Astrocyte (in vitro differentiated cells and primary cell): Measurements from ENCODE around the gene EEF1AKMT1. TPM values are rescaled to one million over a fixed set of nuclear protein-coding genes. Genes with fewer than 3 reads are reported as not detected.
A peak's percentile ranks its signal among the peaks of the same experiment; 100 is the strongest.

Experiments
- DNase-seq: peaks from one replicate; pipeline ENCODE4 v3.0.0-alpha.2; 2010; ENCODE audit warnings: low read depth
- FAIRE-seq: peaks from 2 replicates; lab custom pipeline; 2011; peaks lifted over from hg19 to GRCh38; lab: Jason Lieb, UNC
- H2AFZ ChIP-seq: 2 replicates; pipeline ENCODE4 v1.6.0; 2012; ENCODE audit warnings: low read depth, low read length, inconsistent platforms
- H3K27ac ChIP-seq: 2 replicates; pipeline ENCODE4 v1.5.1; 2011; ENCODE audit warnings: low read depth, low read length, inconsistent platforms
- H3K27me3 ChIP-seq: 2 replicates; pipeline ENCODE4 v1.6.0; 2011; ENCODE audit warnings: low read length, inconsistent platforms; ENCODE audit not compliant: insufficient read depth
- H3K36me3 ChIP-seq: 2 replicates; pipeline ENCODE4 v1.5.1; 2011; ENCODE audit warnings: low read length, inconsistent platforms; ENCODE audit not compliant: insufficient read depth
- H3K4me1 ChIP-seq: 2 replicates; pipeline ENCODE4 v1.5.1; 2011; ENCODE audit warnings: low read length, inconsistent platforms; ENCODE audit not compliant: insufficient read depth
- H3K4me2 ChIP-seq: 2 replicates; pipeline ENCODE4 v1.6.0; 2012; ENCODE audit warnings: low read length, inconsistent platforms
- H3K4me3 ChIP-seq: 2 replicates; pipeline ENCODE4 v1.5.1; 2011; ENCODE audit warnings: low read depth, mild to moderate bottlenecking, low read length, inconsistent platforms; ENCODE audit not compliant: insufficient read depth
- H3K79me2 ChIP-seq: 2 replicates; pipeline ENCODE4 v1.6.0; 2012; ENCODE audit warnings: mild to moderate bottlenecking, low read length, inconsistent platforms; ENCODE audit not compliant: insufficient read depth
- H3K9ac ChIP-seq: 2 replicates; pipeline ENCODE4 v1.6.0; 2012; ENCODE audit warnings: mild to moderate bottlenecking, low read length, inconsistent platforms
- H3K9me3 ChIP-seq: 2 replicates; pipeline ENCODE4 v1.5.1; 2012; ENCODE audit warnings: low read depth, mild to moderate bottlenecking, low read length, inconsistent platforms; ENCODE audit not compliant: insufficient read depth
- H4K20me1 ChIP-seq: 2 replicates; pipeline ENCODE4 v1.6.0; 2012; ENCODE audit warnings: low read length, inconsistent platforms; ENCODE audit not compliant: insufficient read depth
- H3K27ac Mint-ChIP-seq: one replicate; pipeline ENCODE4 v1.8.0; 2021; ENCODE audit warnings: mild to moderate bottlenecking, mixed read lengths; ENCODE audit not compliant: unreplicated experiment
- H3K27me3 Mint-ChIP-seq: one replicate; pipeline ENCODE4 v1.8.0; 2021; ENCODE audit warnings: low read depth, mixed read lengths; ENCODE audit not compliant: unreplicated experiment
- H3K36me3 Mint-ChIP-seq: one replicate; pipeline ENCODE4 v1.8.0; 2021; ENCODE audit warnings: low read depth, mixed read lengths; ENCODE audit not compliant: unreplicated experiment
- H3K4me1 Mint-ChIP-seq: one replicate; pipeline ENCODE4 v1.8.0; 2021; ENCODE audit warnings: low read depth, mixed read lengths; ENCODE audit not compliant: unreplicated experiment
- H3K4me3 Mint-ChIP-seq: one replicate; pipeline ENCODE4 v1.8.0; 2021; ENCODE audit warnings: mild to moderate bottlenecking, moderate library complexity, mixed read lengths; ENCODE audit not compliant: unreplicated experiment
- H3K9me3 Mint-ChIP-seq: one replicate; pipeline ENCODE4 v1.8.0; 2021; ENCODE audit warnings: mild to moderate bottlenecking, mixed read lengths; ENCODE audit not compliant: unreplicated experiment
- EZH2 ChIP-seq: IDR thresholded peaks from 2 replicates; pipeline ENCODE4 v1.6.1; 2012; ENCODE audit warnings: mild to moderate bottlenecking, low read length, inconsistent platforms; ENCODE audit not compliant: insufficient read depth
- total RNA-seq: library from RNA; stranded (reverse); gene quantifications from 2 replicates; pipeline ENCODE4 v1.2.1, GENCODE V29; 2021
- TF ChIP-seq, protein P1 (sequence below): IDR thresholded peaks from 2 replicates; pipeline ENCODE4 v1.5.1; 2011; ENCODE audit warnings: low read depth, mild to moderate bottlenecking, inconsistent platforms, low read length, moderate library complexity; ENCODE audit not compliant: insufficient read depth

Gene EEF1AKMT1
- total RNA-seq, 1 donor from 2014 or later = 6.7 TPM

DNA sequence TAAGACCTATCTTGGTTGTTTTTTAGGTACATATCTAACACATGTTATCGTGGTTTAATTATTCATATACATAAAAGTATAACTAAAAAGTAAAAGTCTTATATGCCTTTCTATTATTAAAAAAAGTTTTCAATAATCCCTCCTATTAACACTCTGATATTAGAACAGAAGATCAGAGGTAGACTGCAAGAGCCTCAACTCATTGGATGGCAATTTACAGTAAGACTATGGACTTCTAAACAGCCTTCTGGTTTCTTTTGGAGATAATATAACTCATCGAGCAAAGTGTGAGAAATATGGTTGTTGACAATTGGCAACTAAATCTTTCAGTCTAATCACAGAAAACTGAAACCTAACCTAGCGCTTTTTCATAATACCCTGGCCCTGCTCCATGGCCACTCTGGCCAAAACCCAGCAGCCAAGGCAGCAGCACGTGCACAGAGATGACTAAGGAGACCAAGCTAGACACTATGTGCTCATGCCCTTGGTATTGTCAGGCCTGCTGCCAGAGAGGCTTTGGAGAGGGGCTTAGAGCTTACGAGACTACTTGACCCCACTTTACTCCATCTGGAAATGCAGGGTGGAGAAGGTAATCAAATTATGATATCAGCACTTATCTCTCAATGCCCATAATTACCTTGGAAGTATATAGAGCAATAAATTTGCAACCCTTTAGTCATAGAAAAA lies 40.6 kb upstream of the EEF1AKMT1 start:
- peaks cover 19% of the 10 kb centered on the region for H3K4me1 Mint-ChIP-seq
- Histone ChIP-seq H3K4me2 (peak overlapping the region; percentile 80), H3K36me3 (no peaks in the 10 kb centered on the region), H4K20me1 (no peaks in the 10 kb centered on the region), H3K4me1 (peaks cover 22% of the 10 kb centered on the region), H3K4me3 (peak overlapping the region; percentile 38), H3K27ac (peak overlapping the region; percentile 92), H2AFZ (no peak overlapping the region), H3K9me3 (no peaks in the 10 kb centered on the region), H3K9ac (peak overlapping the region; percentile 66), H3K27me3 (no peaks in the 10 kb centered on the region), H3K79me2 (peaks cover 5% of the 10 kb centered on the region)
- no peaks in the 10 kb centered on the region for H3K27me3 Mint-ChIP-seq
- peaks cover 12% of the 10 kb centered on the region for H3K36me3 Mint-ChIP-seq
- FAIRE-seq = peak; percentile 99
- H3K4me3 Mint-ChIP-seq = no peak overlapping the region
- no peaks in the 10 kb centered on the region for H3K9me3 Mint-ChIP-seq
- peak overlapping the region; percentile 73 for H3K27ac Mint-ChIP-seq
- no peak for TF ChIP-seq EZH2
- TF ChIP-seq, protein P1, sequence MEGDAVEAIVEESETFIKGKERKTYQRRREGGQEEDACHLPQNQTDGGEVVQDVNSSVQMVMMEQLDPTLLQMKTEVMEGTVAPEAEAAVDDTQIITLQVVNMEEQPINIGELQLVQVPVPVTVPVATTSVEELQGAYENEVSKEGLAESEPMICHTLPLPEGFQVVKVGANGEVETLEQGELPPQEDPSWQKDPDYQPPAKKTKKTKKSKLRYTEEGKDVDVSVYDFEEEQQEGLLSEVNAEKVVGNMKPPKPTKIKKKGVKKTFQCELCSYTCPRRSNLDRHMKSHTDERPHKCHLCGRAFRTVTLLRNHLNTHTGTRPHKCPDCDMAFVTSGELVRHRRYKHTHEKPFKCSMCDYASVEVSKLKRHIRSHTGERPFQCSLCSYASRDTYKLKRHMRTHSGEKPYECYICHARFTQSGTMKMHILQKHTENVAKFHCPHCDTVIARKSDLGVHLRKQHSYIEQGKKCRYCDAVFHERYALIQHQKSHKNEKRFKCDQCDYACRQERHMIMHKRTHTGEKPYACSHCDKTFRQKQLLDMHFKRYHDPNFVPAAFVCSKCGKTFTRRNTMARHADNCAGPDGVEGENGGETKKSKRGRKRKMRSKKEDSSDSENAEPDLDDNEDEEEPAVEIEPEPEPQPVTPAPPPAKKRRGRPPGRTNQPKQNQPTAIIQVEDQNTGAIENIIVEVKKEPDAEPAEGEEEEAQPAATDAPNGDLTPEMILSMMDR = no peak
- DNase-seq = peak; percentile 92

DNA sequence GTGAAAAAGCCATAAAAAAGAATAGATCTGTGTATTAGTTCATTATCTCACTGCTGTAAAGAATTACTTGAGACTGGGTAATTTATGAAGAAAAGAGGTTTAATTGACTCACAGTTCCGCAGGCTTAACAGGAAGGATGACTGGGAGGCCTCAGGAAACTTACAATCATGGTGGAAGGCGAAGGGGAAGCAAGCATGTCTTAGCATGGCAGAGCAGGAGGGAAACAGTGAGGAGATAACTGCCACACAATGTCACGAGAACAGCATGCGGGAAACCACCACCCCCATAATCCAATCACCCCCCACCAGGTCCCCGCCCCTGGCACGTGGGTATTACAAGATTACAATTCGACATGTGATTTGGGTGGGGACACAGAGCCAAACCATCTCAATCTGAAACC lies 39.1 kb upstream of the EEF1AKMT1 start:
- no peak overlapping the region for H3K4me2 ChIP-seq
- no peaks in the 10 kb centered on the region for H3K9me3 Mint-ChIP-seq
- FAIRE-seq (no peak), DNase-seq (no peak)
- peaks cover 4% of the 10 kb centered on the region for H3K36me3 ChIP-seq
- peak overlapping the region; percentile 92 for H3K27ac ChIP-seq
- H3K9ac ChIP-seq = no peak overlapping the region
- H3K36me3 Mint-ChIP-seq = peaks cover 12% of the 10 kb centered on the region
- H3K27ac Mint-ChIP-seq = peak overlapping the region; percentile 70
- peaks cover 19% of the 10 kb centered on the region for H3K4me1 Mint-ChIP-seq
- no peak overlapping the region for H3K4me3 Mint-ChIP-seq
- no peaks in the 10 kb centered on the region for H3K9me3 ChIP-seq
- H4K20me1 ChIP-seq = no peaks in the 10 kb centered on the region
- H3K4me1 ChIP-seq = peaks cover 22% of the 10 kb centered on the region
- TF ChIP-seq, protein P1 = no peak
- no peak for TF ChIP-seq EZH2
- peaks cover 3% of the 10 kb centered on the region for H3K79me2 ChIP-seq
- no peak overlapping the region for H2AFZ ChIP-seq
- no peaks in the 10 kb centered on the region for H3K27me3 ChIP-seq
- H3K4me3 ChIP-seq = no peak overlapping the region
- no peaks in the 10 kb centered on the region for H3K27me3 Mint-ChIP-seq

- no peaks in the 10 kb centered on the region for H3K27me3 ChIP-seq
- H3K9me3 ChIP-seq = no peaks in the 10 kb centered on the region
- no peak for TF ChIP-seq EZH2
- TF ChIP-seq, protein P1 = no peak
- H2AFZ ChIP-seq = no peak overlapping the region
- Mint-ChIP-seq H3K9me3 (no peaks in the 10 kb centered on the region), H3K36me3 (peaks cover 14% of the 10 kb centered on the region), H3K4me1 (peaks cover 19% of the 10 kb centered on the region), H3K27ac (no peak overlapping the region), H3K27me3 (no peaks in the 10 kb centered on the region), H3K4me3 (no peak overlapping the region)
- peaks cover 3% of the 10 kb centered on the region for H3K79me2 ChIP-seq
- DNase-seq (no peak), FAIRE-seq (no peak)
- H3K27ac ChIP-seq = no peak overlapping the region
- peaks cover 22% of the 10 kb centered on the region for H3K4me1 ChIP-seq
- no peak overlapping the region for H3K4me2 ChIP-seq
- no peak overlapping the region for H3K9ac ChIP-seq
- no peak overlapping the region for H3K4me3 ChIP-seq
- H4K20me1 ChIP-seq = no peaks in the 10 kb centered on the region
- peaks cover 8% of the 10 kb centered on the region for H3K36me3 ChIP-seq
Observed at GRCh38 chr13:20810808-20811207, 37.0 kb upstream of the EEF1AKMT1 start.
